GM21825 (cell line): ENCODE results near the gene CLRN1.

Experiments used
- ATAC-seq: cut with Tn5 transposase; IDR thresholded peaks from one replicate; pipeline ENCODE4 v1.9.1; 2021; ENCODE audit warnings: mild to moderate bottlenecking, moderate library complexity; ENCODE audit not compliant: unreplicated experiment

The CLRN1 gene

GRCh38 chr3:150878290-150878689, 94.2 kb downstream of the CLRN1 start:
- ATAC-seq: no peak

- ATAC-seq: no peak
Observed at GRCh38 chr3:150877303-150877702, 95.2 kb downstream of the CLRN1 start.

GRCh38 chr3:150876611-150877265, 95.8 kb downstream of the CLRN1 start:
- no peak for ATAC-seq
